Globus pallidus (tissue), 1 donor: ENCODE data around the gene NEK7.
A peak's percentile ranks its signal among the peaks of the same experiment; 100 is the strongest.
"Not testable (repeated sequence)": the region's sequence is repeated elsewhere in the genome, so short reads cannot be mapped to it uniquely, and the experiment has no call there.

ENCODE experiments used
- DNase-seq: peaks from one replicate; pipeline ENCODE4 v3.0.0-alpha.2; 2015; ENCODE audit warnings: low spot score

Gene NEK7

DNA sequence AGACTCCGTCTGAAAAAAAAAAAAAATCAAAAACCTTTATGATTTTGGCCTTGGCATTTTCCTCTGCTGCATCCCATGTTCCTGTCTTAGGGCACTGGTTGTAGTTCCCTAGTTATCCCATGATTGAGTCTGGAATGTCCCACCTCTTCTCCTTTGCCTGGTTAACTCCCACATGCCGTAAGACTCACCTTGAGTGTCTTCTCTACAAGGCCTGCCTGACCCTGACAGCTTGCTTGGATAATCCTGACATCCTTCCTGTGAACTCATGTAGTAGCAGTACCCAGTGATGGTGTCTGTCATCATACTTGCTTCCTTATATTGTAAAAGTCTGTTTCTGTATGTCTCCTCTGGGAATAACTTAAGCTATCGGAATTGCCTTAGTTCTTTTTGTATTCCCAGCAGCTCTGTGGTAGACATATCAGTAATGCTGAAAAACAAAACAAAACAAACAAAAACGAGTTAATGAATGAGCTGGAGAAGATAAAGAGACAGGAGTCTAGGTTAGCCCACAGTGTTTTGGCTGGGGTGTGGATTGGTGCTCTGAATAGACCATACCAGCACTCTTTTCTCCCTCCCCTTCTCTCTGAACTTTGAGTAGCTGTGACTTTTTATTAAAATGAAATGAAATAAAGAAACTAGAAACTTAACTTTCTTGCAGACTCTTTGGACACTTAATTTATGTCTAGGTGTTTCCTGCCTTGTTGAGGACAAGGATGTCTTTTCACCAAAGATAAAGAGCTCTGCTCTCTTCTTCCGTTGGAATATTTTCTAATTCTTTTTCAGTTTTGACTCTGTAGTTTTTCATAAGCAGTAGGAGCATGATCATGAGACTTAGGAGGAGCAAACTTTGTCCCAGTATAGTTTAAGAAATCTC lies 15.1 kb downstream of the NEK7 start:
- no peak for DNase-seq

DNA sequence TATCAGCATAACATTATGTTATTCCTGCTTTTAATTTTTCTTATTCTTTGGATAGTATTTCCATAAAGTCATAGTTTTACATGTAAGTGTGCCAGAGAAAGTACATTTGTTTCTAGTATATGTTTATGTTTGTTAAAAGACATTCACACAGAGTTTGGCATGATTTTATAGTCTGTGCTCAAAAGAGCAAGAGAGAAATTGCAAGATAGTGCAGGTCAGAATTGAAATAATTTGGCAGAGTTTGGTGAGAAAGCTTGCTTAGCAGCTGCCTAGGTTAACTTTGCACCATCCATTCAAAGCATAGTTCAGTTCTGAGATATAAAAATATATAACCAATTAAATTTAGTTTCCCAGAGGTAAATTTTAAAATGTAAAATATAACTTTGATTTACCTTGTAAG lies 17.0 kb downstream of the NEK7 start:
- DNase-seq = no peak

DNA sequence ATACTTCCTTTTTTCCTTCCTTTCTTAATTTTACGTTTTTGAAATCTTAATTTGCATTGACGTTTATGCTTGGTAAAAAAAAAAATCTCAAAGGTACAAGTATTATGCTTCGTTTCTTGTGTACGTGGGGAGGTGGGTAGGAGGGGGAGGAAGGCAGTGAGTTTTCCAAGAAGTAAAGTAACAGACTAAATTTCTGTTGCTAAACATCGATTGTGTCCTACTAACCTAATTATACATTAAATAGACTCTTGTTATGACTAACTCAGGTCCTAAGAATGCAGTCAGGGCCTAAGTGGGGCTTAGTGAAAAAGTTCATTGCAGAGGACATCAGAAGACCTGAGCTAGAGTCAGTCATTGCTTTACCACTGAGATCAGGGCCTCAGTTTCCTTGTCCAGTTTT lies 17.5 kb downstream of the NEK7 start:
- DNase-seq = no peak

DNA sequence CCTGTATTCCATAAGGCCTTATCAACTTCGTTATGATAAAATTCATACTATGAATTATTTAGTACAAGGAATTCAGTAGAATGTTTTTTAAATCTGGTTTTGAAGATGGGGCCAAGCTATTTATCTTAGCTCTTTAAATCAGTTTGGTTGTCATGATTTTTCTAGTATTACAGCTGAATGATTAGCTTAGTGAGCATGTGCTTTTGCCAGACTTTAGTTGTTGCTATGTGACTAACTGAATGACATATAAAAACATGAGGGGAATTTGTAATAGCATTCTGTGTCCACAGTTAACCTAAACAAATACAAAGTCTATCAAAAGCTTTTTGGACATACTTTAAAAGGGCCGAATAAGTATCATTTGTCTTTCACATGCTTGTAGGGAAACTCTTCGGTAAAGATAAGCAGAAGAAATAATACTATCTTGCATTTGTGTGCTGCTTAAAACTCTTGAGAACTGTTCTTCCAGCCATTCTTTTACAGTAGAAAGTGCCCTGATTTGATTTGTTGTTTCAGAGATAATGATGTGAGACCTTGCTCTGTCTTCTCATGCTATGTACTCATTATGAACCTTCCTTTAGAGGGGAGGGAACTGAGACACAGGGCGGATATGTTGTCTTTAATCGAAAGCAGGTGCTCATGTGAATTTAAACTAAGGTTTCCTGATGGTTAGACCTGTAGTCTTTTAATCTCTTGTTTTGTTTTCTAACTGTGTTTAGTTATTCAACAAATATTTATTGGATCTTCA lies 18.8 kb downstream of the NEK7 start:
- DNase-seq = no peak

DNA sequence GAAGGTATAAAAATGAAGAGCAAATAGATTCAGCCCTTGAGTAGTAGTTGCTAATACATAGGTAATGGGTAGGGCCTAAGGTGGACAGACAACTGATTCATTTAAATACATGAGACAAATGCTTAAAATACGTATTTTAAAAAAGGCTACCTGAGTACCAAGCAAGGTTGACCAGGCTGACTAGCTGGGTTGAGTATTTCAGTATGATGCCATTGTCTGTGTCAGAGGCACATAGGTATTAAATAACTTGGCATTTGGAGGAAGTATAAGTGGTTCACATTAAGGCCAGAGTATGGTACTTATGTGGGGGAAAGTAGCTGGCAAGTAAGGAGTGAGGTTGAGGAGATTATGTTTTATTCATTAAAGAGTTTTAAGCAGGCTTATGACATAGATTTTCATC lies 19.4 kb downstream of the NEK7 start:
- DNase-seq = no peak

DNA sequence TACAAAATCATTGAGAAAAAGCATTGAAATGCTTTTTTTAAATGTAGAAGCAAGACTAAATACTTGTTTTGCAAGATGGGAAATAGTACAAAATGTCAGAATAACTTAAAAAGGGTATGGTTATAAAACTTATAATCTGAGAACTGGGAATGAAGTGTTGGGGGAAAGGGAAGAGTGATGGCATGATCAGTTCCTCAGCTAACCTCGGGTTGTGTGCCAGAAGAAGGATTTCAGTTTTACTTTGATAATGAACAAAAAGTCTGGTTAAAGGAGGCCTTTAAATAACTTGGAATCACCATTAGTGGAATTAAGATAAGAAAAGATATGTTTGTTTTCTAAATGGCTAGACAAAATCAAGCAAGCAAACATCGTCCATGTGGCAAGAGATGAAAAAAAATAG lies 20.7 kb downstream of the NEK7 start:
- no peak for DNase-seq

DNA sequence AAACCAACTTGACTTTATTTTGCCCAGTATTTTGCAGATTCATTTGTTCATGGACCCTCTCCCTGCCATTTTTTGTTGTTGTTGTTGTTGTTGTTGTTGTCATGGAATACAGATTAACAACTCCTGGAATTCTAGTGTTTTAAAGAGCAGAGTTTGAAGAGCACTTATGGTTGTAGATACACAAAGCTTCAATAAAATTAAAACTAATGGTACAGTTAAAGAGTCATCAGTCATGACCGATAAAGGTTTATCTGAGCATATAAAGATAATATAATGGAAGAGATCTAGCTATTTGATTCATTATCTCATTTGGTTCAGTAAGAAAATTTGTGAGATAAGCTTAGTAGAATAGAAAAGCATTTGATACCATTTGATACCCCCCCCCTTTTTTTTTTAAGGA lies 21.8 kb downstream of the NEK7 start:
- no peak for DNase-seq

DNA sequence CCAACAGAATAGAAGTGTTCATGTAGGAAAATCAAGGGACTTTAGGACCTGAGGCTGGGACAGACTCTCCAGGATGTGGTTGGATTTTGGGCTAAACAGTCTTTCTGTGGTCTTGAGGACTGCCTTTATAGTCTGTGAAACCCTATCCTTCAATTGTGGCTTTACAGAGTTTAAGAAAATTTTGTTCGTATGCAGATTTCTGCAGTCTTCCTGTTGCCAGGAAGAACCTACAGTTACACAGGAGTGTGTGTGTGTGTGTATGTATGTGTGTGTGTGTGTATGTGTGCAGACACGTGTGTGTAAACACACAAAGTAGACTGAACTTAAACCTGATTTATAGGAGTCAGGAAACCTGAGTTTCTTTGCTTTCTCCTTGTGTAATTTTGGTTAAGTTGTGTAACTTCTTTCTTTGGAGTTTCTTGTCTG lies 22.8 kb downstream of the NEK7 start:
- DNase-seq = no peak

DNA sequence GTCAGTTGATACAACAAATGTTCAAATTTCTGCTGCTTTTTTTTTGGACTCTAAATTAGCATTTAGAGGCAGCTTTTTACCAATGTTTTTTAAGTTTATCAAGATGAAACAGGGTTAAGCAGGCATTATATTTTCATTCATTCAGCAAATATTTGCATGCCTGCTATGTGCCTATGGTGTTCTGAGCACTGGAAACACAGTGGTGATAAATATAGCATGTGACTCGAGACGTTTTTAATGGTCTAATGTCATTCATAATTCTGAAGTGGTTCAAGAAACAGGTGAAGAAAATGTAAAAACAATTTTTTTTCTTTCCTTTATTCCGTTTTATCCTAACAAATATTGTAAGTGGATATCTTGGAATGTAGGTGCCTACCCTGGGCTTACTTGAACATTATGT lies 26.8 kb downstream of the NEK7 start:
- no peak for DNase-seq

DNA sequence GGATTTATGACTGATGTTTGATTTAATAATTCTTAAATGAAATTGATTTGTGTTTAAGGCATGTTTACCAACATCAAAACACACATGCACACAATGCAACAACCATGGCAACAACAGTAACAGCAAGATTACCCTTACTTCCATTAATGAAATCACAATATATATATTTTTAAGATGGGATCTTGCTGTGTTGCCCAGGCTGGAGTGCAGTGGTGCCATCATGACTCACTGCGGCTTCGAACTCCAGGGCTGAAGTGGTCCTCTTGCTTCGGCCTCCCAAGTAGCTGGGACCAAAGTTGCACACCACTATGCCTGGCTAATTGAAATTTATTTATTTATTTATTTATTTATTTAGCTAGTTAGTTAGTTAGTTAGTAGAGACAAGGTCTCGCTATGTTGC lies 27.7 kb downstream of the NEK7 start:
- DNase-seq = no peak

DNA sequence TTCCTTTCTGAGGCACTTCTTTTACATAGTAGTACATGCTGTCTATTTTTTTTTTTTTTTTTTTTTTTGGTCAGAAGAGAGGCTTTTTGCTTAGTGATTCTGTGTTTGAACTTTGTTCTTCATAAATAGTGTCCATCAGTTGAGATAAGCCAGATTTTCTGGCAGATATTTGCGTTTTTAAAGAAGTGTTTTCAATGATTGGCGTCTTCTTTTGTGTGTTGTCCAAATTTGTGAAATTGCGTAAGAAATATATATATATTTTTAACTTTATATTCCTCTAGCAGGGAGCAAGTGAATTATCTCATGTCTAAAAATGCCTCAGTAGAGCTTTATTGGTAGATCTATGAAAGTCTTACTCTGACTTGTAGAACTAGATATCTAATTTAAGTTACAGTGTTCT lies 28.3 kb downstream of the NEK7 start:
- DNase-seq = no peak

DNA sequence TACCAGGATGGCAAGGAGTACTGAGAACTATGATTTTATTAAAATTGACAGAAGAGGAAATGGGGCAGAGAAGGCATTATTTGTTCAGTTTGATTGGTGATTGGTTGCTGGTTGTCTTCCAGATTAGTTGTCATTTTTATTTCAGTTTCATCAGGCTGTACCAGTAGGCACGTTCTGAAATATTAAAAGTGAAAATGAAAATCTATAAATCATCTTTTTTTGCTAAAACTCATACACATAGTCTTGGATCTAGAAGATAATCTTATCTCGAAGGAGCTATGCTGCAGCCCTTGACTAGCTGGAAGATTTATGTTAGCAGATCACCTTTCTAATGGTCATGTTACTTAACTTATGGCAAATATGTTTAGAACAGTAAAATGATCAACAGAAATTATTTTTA lies 29.0 kb downstream of the NEK7 start:
- DNase-seq = no peak

DNA sequence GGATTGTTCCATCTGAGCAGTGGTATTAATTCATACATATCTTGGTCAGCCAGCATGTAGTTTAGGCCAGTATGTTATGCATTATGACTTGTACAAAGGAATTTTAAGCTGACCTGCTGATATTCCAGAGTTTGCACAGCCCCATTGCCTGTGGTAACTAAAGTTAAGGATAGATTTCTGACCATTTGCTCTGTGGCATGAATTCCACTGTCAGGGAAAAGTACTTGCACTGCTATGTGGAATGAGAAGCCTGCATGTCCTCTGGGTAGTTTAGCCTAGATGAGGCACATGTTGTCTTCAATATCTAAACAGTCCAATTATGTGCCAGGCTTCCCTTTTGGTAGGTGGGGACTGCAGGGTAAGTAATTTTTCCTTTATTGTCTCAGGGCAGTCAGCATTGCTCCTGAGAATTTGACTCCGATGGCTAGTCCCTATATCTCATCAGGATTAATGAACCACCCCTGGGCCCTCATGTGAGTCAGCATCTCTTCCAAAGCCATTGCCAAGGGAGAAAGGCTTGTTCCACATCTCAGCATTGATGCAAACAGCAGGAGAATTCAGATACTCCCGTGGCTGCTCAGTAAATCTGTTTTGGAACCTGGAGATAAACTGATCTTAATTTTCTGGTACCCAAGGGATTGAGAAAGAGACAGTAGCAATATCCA lies 30.2 kb downstream of the NEK7 start:
- DNase-seq = no peak

DNA sequence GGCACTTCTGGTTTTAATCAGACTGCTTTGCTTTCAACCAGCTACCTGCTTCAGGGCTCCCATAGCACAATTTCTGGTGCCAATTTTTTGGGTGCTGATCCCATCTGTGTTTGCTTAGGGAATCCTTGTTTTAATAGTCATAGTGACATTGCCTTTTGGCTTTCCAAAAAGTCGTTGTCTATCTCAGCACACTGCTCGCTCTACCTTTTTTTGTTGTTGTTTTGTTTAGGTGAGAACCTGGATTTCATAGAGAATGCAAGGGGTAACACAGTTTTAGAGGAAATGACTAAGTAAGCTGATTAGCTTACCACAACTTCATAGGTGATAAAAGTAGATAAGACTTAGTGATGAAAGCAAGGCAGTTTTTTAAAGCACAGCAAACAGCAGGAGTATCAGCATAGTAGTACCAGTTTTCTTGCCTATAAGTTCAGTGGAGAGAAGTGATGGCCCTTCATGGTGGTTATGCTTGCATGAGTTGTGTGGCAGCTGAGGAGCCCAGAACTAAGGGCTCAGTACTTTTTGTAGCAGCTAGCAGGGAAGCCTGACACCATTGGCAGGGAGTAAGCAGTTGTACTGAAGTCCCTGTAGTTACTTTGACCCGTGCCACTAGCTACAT lies 31.3 kb downstream of the NEK7 start:
- DNase-seq = no peak

DNA sequence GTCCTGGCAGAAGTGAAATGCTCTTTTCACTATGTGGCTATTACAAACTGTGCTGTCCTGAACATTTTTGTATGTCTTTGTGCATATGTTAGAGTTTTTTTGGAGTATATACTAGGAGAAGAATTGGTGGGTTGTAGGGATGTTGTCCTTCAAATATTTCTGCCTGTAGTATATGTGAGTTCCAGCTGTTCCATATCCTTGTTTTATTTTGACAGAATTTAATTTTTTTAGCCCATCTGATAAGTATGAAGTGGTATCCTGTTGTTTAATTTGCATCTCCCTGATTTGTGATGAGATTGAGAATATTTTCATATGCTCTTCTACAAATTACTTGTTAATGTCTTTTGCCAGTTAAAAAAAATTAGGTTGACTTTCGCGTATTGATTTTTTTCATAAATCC lies 34.3 kb downstream of the NEK7 start:
- DNase-seq = no peak

DNA sequence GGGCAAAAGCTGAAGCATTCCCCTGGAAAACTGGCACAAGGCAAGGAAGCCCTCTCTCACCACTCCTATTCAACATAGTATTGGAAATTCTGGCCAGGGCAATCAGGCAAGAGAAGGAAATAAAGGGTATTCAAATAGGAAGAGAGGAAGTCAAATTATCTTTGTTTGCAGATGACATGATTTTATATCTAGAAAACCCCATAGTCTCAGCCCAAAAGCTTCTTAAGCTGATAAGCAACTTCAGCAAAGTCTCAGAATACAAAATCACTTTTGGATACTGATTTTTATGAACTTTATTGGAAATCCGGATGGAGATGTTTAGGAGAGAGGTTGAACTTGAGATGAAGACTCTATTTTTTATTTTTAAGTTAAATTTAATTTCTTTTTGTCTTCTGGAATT lies 37.1 kb downstream of the NEK7 start:
- not testable (repeated sequence) for DNase-seq

DNA sequence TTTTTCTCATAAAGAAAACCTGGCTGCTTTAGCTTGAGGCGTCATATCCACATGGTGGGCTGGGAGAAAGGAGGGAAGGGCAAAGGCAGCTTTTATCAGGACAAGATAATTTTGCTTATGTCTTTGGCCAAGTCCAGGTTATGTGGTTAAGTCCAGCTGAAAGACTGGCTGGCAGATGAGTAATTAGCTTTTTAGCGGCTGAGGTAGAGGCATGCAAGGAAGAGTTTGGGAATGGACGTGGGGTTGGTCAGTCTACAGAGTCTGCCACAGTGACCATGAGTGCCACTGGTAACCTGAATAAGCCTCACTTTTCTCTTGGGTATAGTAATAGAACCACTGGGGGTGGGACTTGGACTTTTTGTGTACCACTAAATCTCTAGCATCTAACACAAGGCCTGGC lies 39.8 kb downstream of the NEK7 start:
- no peak for DNase-seq

DNA sequence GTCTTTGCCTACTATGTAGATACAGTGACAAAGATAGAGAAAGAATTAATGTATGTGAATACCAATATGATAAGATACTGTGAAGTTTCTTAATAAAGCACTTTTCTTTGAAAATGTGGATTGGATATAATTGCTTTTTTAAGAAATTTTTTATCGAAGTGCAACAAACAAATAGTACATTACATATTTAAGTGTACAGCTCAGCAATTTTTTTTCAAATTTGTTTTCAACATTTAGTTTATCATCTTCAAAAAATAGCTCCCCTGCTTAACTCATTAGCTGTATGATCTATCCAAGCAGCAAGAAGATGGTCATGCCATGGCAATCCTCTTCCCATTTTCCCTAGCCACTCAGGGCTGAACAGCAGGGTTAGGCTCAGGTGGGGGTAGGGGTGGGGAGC lies 40.5 kb downstream of the NEK7 start:
- no peak for DNase-seq

DNA sequence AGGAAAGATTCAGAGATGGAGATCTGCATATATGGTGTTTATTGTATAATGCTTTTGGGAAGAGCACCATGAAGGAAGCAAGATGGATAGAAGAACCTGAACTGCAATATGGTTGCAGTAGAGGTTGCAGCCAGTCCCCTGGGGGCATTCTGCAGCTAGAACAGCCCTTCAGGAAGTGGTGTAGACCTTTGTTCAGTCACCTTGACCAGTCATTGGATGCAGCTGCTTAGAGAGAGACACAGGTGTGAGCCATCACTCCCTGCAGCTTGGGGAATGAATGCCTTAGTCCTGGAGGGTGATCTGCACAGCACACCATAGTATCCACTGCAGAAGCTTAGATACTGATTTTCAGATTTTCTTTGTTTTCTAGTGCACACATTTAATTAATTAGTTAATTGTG lies 42.3 kb downstream of the NEK7 start:
- DNase-seq = no peak

DNA sequence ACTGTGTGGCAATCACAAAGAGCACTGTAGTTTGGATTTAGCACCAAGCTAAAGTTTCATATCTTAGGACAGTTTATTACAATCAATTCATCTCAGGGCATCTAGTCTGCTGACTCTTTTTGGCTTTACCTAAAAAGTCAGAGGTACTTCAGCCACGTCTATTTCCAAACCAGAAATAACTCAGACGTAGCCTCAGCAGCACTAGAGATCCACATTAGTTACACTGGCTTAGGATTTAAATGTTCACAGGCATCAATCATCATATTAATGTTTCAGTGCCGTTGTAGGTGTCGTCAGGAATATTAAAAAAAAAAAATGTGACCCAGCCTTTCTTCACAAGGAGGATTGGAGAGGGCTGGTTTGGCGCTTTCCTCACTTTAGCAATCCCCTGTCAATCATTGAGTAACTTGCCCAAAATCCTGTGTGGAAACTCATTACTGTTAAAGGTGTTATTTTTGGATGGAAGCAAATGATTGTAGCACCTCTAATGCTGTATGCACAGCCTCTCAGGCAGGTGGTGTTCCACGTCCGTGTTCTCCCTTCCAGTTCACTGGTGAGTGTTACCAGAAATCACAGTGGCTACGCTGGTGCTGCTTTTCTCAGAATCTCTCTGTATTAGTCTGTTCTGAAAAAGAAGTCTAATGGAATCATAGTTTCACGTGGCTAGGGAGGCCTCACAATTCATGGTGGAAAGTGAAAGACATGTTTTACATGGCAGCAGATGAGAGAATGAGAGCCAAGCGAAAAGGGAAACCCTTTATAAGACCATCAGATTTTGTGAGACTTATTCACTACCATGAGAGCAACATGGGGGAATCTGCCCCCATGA lies 45.4 kb downstream of the NEK7 start:
- no peak for DNase-seq

DNA sequence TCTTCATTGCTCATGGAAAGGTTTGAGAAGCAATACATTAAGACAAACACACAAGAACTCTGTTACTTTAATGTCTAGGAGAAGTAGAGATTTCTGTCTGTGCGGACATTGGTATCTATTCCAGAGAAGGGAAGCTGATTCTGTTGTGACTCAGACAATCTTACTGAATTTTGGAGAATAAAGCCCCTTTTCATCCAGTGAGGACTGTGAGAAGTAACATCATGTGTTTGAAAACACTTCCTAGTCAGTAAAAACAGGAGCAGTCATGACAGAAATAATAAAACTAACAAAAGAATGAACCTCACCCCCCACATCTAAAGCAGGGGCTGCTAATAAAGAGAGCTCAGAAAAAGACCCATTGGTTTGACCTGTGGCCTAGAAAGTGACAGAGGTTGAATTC lies 46.6 kb downstream of the NEK7 start:
- DNase-seq = peak; percentile 39
